Activated CD4-positive, alpha-beta T cell treated with anti-CD3 and anti-CD28 coated beads, Interleukin-2, Interleukin-4, amounts not matched to agents 100 ng/mL and 50 ng/mL, durations not matched to agents 16 hours and 8 hours (primary cell): Measurements from ENCODE around the gene TAMALIN.

ENCODE experiments used
- DNase-seq: peaks from one replicate; pipeline ENCODE4 v3.0.0-alpha.2; 2020; ENCODE audit warnings: low spot score

TAMALIN gene

GRCh38 chr12:51984657-51985056 lies 22.1 kb upstream of the TAMALIN start:
- DNase-seq, result no peak

- no peak for DNase-seq
Observed at GRCh38 chr12:51985154-51985835, 21.5 kb upstream of the TAMALIN start.

- DNase-seq, result no peak
Observed at GRCh38 chr12:51986834-51987233, 19.9 kb upstream of the TAMALIN start.

- DNase-seq, result no peak
Observed at GRCh38 chr12:51992246-51992645, 14.5 kb upstream of the TAMALIN start.

- DNase-seq, result no peak
Observed at GRCh38 chr12:51994539-51994820, 12.3 kb upstream of the TAMALIN start.

GRCh38 chr12:51994959-51995358 lies 11.8 kb upstream of the TAMALIN start:
- no peak for DNase-seq

GRCh38 chr12:51997136-51997535 lies 9.6 kb upstream of the TAMALIN start:
- no peak for DNase-seq

- no peak for DNase-seq
Observed at GRCh38 chr12:52003016-52003550, 3.7 kb upstream of the TAMALIN start.

- DNase-seq, result no peak
Observed at GRCh38 chr12:52003591-52003990, 3.2 kb upstream of the TAMALIN start.

GRCh38 chr12:52004042-52004648 lies 2.6 kb upstream of the TAMALIN start:
- no peak for DNase-seq

GRCh38 chr12:52005218-52005902 lies 1.4 kb upstream of the TAMALIN start:
- no peak for DNase-seq

- no peak for DNase-seq
Observed at GRCh38 chr12:52005903-52006703, 643 bp upstream of the TAMALIN start.

GRCh38 chr12:52007158-52007921 lies 594 bp downstream of the TAMALIN start:
- no peak for DNase-seq

- DNase-seq, result no peak
Observed at GRCh38 chr12:52007982-52008510, 1.3 kb downstream of the TAMALIN start.

- no peak for DNase-seq
Observed at GRCh38 chr12:52009081-52009751, 2.5 kb downstream of the TAMALIN start.

GRCh38 chr12:52010152-52010622 lies 3.4 kb downstream of the TAMALIN start:
- DNase-seq, result no peak

- DNase-seq, result no peak
Observed at GRCh38 chr12:52010692-52011601, 4.2 kb downstream of the TAMALIN start.

GRCh38 chr12:52011602-52012214 lies 5.0 kb downstream of the TAMALIN start:
- DNase-seq, result no peak

GRCh38 chr12:52013626-52014310 lies 7.0 kb downstream of the TAMALIN start:
- no peak for DNase-seq
